ENCODE measurements around the gene GCGR. TPM values are rescaled to one million over a fixed set of nuclear protein-coding genes. Genes with fewer than 3 reads are reported as not detected.

The GCGR gene
- total and polyA plus RNA-seq, 2 experiments from 2014 or later: 0.17 to 0.23 TPM

DNA sequence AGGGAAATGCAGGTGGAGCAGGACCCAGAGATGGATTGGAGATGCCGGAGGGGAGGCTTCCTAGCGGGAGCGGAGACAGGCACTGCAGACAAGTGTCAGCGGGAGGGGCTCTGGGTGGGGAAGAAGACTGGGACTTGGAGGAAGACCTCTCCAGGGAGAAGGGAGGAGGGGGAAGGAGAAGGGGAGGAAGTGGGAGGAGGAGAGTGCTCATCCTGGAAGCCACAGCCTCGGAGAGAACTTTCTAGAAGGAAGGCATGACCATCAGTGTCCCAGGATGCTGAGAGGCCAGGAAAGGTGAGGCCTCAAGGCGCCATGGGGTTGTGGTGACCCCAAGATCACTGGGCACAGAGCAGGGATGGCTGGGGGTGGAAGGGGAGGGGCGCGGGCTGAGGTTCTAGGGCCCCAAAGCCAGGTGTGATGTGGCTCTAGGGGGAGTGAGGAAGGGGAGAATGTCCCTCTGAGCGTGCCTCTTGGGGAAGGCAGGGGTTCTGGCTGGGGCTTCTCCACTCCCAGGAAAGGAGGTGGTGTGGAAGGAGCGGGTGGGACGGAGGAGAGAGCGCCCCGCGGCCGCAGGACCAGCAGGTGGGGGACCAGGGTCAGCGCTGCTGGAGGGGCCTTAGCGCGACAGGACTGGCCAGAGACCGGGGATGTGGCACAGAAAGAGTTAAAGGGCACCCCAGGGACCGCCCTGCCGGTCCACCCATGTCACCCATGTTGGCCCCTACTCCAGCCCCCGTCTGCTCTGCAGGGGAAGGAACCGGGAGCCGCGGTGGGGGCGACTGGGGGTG is 900 bp upstream of the GCGR start:
- Histone ChIP-seq H3F3A (replicated peaks; ENCODE audit: low read depth) (no peaks in the 10 kb centered on the region), H2AFZ (peak overlapping the region; percentile 59; the same call in 1 of the 2 replicates), H3K9me2 (ENCODE audit: insufficient read depth) (no peaks in the 10 kb centered on the region), H3K27ac (ENCODE audit: low read depth) (no peak overlapping the region), H3K4me1 (ENCODE audit: insufficient read depth) (no peaks in the 10 kb centered on the region; the same call in 1 of the 2 replicates), H3K79me2 (replicated peaks; ENCODE audit: insufficient read depth) (no peaks in the 10 kb centered on the region), H3K4me2 (peak overlapping the region; percentile 85), H3K27me3 (ENCODE audit: insufficient read depth) (peaks cover 65% of the 10 kb centered on the region), H4K20me1 (replicated peaks; ENCODE audit: insufficient read depth) (no peaks in the 10 kb centered on the region), H3K36me3 (ENCODE audit: insufficient read depth) (no peaks in the 10 kb centered on the region), H3K4me3 (peak overlapping the region; percentile 60; the same call in 1 of the 2 replicates)
- TF ChIP-seq EZH2phosphoT487 (IDR thresholded peaks at IDR 0.05; ENCODE audit: unreplicated experiment): no peak
- TF ChIP-seq EZH2 (IDR thresholded peaks at IDR 0.05; ENCODE audit: low read depth, unreplicated experiment): peak; percentile 63
- peaks cover 5% of the 10 kb centered on the region; the same call in 1 of the 3 replicates for H3K36me3 Mint-ChIP-seq (ENCODE audit: low read depth)
- H3K27ac Mint-ChIP-seq: no peak overlapping the region
- ATAC-seq: no peak
- DNase-seq (ENCODE audit: low spot score): peak; percentile 23
- H3K4me3 Mint-ChIP-seq: peak overlapping the region; percentile 55
- peaks cover 52% of the 10 kb centered on the region for H3K27me3 Mint-ChIP-seq (ENCODE audit: insufficient read depth, low read depth, poor library complexity)
- H3K9me3 Mint-ChIP-seq: peaks cover 12% of the 10 kb centered on the region
- no peaks in the 10 kb centered on the region for H3K4me1 Mint-ChIP-seq

DNA sequence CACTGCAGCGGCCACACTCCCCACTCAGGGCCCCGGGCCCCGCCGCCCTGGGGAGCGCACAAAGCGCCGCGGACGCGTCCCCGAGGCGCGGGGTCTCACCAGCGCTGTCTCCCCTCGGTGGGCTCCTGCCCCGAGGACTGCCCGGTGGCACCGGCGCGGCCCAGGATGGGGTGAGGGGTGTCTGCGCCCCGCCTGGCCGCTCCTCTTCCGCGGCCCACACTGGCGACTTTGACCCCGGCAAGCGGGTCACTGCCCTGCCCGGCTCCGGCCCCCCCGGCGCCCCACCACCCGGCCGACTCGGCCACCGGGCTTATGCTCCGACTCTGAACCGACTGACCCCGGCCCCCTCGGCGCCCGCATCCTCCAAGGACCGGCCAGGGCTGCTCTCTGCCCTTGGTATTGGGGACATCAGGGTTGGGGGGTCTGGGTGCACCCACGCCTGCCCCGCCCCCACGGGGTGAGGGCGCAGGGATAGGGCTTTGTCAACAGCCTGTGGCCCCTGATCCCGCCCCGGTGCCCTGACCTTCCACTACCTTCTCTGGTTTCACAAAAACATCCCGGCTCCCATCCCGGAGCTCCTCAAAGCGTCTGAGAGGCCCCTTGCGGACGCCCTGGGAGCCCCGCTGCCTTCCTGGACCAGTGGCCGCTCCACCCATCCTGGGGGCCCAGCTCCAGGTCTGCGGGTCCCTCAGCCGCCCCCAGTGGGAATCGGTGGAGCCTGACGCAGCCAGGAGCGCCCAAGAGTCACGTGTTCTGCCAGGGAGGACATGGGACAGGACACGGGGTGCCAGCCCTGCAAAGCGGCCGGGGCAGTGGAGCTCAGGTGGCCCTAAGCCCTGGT is 829 bp downstream of the GCGR start:
- TF ChIP-seq STAT1 (IDR thresholded peaks at IDR 0.05; ENCODE audit: unreplicated experiment): no peak
- TF ChIP-seq EZH2 (IDR thresholded peaks at IDR 0.05; ENCODE audit: low read depth, unreplicated experiment): peak; percentile 87
- peaks cover 60% of the 10 kb centered on the region for H3K27me3 ChIP-seq (ENCODE audit: insufficient read depth)
- H3K4me3 Mint-ChIP-seq: peak overlapping the region; percentile 67; the same call in 2 of the 3 replicates
- peaks cover 8% of the 10 kb centered on the region for H3K9me3 Mint-ChIP-seq
- H3F3A ChIP-seq (replicated peaks; ENCODE audit: low read depth): no peaks in the 10 kb centered on the region
- ATAC-seq (peak; percentile 41), DNase-seq (ENCODE audit: low spot score) (peak; percentile 61)
- no peaks in the 10 kb centered on the region for H4K20me1 ChIP-seq (replicated peaks; ENCODE audit: insufficient read depth)
- H2AFZ ChIP-seq: peak overlapping the region; percentile 92
- H3K27ac ChIP-seq (ENCODE audit: low read depth): no peak overlapping the region
- H3K4me2 ChIP-seq: peak overlapping the region; percentile 85
- no peaks in the 10 kb centered on the region for H3K36me3 ChIP-seq (ENCODE audit: insufficient read depth)
- no peaks in the 10 kb centered on the region for H3K9me2 ChIP-seq (ENCODE audit: insufficient read depth)
- no peak overlapping the region for H3K27ac Mint-ChIP-seq
- H3K4me3 ChIP-seq: peak overlapping the region; percentile 60
- peaks cover 2% of the 10 kb centered on the region; the same call in 2 of the 3 replicates for H3K36me3 Mint-ChIP-seq (ENCODE audit: low read depth)
- H3K79me2 ChIP-seq (replicated peaks; ENCODE audit: insufficient read depth): no peaks in the 10 kb centered on the region
- H3K4me1 Mint-ChIP-seq: no peaks in the 10 kb centered on the region
- peaks cover 59% of the 10 kb centered on the region for H3K27me3 Mint-ChIP-seq (ENCODE audit: insufficient read depth, low read depth, poor library complexity)
- H3K4me1 ChIP-seq (ENCODE audit: insufficient read depth): no peaks in the 10 kb centered on the region; the same call in 1 of the 2 replicates

DNA sequence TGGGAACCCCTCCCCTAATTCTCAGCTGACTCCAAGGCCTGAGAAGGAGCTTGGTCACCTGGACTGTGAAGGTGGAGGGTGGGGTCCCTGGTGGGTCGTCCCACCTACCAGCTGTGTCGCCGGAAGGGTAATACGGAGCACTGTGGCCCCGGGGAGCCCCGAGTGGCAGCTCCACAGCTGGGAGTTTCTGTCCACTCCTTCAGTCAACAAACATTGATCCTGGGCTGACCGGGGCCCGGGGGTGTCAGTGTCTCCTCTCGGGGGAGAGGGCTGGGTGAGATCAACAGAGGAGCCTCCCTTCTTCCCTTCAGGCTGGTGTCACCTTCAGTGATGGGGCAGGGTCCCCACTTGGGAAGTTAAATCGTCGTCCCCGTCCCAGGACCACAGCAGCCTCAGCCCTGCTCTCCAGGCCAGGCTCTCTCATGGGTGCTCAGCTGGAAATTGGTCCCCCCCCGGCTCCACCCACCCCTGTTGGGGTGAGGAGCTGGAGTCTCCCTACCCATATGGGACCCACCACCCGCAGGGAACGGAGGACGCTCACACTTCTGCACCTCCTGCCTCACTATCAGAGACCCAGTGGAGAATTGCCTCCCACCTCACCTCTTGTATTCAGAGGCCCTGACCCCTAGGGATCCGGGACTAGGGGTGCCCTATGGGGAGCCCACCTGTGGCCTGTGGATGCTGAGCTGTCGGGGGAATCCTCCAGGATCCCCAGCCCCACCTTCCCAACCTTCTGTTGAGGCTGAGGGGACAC is 1.9 kb downstream of the GCGR start:
- no peak overlapping the region for H3K4me3 ChIP-seq
- no peaks in the 10 kb centered on the region for H3K36me3 ChIP-seq (ENCODE audit: insufficient read depth)
- no peak overlapping the region for H3K4me2 ChIP-seq
- H3K4me1 ChIP-seq (ENCODE audit: insufficient read depth): no peaks in the 10 kb centered on the region; the same call in 1 of the 2 replicates
- Mint-ChIP-seq H3K27ac (no peak overlapping the region), H3K4me1 (no peaks in the 10 kb centered on the region), H3K4me3 (no peak overlapping the region), H3K27me3 (ENCODE audit: insufficient read depth, low read depth, poor library complexity) (peaks cover 60% of the 10 kb centered on the region), H3K36me3 (ENCODE audit: low read depth) (no peaks in the 10 kb centered on the region; the same call in 2 of the 3 replicates), H3K9me3 (peaks cover 4% of the 10 kb centered on the region)
- DNase-seq (ENCODE audit: low spot score) (no peak), ATAC-seq (no peak)
- H3K9me2 ChIP-seq (ENCODE audit: insufficient read depth): no peaks in the 10 kb centered on the region
- H4K20me1 ChIP-seq (replicated peaks; ENCODE audit: insufficient read depth): no peaks in the 10 kb centered on the region
- TF ChIP-seq ZNF331 (CRISPR knock-in tag; IDR thresholded peaks at IDR 0.05; ENCODE audit: low read depth) (no peak), EZH2 (IDR thresholded peaks at IDR 0.05; ENCODE audit: low read depth, unreplicated experiment) (no peak), ZNF114 (CRISPR knock-in tag; IDR thresholded peaks at IDR 0.05) (no peak), NANOG (IDR thresholded peaks at IDR 0.05; ENCODE audit: borderline replicate concordance) (no peak), EZH2phosphoT487 (IDR thresholded peaks at IDR 0.05; ENCODE audit: unreplicated experiment) (no peak), JUNB (IDR thresholded peaks at IDR 0.05; ENCODE audit: unreplicated experiment) (no peak), CREB1 (CRISPR knock-in tag; IDR thresholded peaks at IDR 0.05; ENCODE audit: low read depth) (no peak)
- TF ChIP-seq, protein P1, sequence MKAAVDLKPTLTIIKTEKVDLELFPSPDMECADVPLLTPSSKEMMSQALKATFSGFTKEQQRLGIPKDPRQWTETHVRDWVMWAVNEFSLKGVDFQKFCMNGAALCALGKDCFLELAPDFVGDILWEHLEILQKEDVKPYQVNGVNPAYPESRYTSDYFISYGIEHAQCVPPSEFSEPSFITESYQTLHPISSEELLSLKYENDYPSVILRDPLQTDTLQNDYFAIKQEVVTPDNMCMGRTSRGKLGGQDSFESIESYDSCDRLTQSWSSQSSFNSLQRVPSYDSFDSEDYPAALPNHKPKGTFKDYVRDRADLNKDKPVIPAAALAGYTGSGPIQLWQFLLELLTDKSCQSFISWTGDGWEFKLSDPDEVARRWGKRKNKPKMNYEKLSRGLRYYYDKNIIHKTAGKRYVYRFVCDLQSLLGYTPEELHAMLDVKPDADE (IDR thresholded peaks at IDR 0.05): no peak
- TF ChIP-seq, protein P2, sequence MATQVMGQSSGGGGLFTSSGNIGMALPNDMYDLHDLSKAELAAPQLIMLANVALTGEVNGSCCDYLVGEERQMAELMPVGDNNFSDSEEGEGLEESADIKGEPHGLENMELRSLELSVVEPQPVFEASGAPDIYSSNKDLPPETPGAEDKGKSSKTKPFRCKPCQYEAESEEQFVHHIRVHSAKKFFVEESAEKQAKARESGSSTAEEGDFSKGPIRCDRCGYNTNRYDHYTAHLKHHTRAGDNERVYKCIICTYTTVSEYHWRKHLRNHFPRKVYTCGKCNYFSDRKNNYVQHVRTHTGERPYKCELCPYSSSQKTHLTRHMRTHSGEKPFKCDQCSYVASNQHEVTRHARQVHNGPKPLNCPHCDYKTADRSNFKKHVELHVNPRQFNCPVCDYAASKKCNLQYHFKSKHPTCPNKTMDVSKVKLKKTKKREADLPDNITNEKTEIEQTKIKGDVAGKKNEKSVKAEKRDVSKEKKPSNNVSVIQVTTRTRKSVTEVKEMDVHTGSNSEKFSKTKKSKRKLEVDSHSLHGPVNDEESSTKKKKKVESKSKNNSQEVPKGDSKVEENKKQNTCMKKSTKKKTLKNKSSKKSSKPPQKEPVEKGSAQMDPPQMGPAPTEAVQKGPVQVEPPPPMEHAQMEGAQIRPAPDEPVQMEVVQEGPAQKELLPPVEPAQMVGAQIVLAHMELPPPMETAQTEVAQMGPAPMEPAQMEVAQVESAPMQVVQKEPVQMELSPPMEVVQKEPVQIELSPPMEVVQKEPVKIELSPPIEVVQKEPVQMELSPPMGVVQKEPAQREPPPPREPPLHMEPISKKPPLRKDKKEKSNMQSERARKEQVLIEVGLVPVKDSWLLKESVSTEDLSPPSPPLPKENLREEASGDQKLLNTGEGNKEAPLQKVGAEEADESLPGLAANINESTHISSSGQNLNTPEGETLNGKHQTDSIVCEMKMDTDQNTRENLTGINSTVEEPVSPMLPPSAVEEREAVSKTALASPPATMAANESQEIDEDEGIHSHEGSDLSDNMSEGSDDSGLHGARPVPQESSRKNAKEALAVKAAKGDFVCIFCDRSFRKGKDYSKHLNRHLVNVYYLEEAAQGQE (IDR thresholded peaks at IDR 0.05; ENCODE audit: unreplicated experiment): no peak
- H3F3A ChIP-seq (replicated peaks; ENCODE audit: low read depth): no peaks in the 10 kb centered on the region
- H3K79me2 ChIP-seq (replicated peaks; ENCODE audit: insufficient read depth): no peaks in the 10 kb centered on the region
- peaks cover 56% of the 10 kb centered on the region for H3K27me3 ChIP-seq (ENCODE audit: insufficient read depth)
- no peak overlapping the region for H3K27ac ChIP-seq (ENCODE audit: low read depth)
- no peak overlapping the region for H2AFZ ChIP-seq

Data from GM23338 (cell line).